Endothelial cell of umbilical vein (primary cell): ENCODE measurements around the gene ZDHHC23.

Source experiments
- CTCF ChIP-seq, 2 donors: IDR thresholded peaks; 1 replicate in 1 of 2; 2 replicates in 1 of 2; pipeline ENCODE4 v1.5.1; 2011; ENCODE audit warnings: low read length in 2 of 2, mild to moderate bottlenecking in 2 of 2, moderate library complexity in 2 of 2, control low read depth in 1 of 2, inconsistent platforms in 1 of 2, low read depth in 1 of 2; ENCODE audit not compliant: insufficient read depth in 1 of 2; ENCODE audit errors: extremely low read depth in 1 of 2
- EZH2 ChIP-seq: IDR thresholded peaks from 2 replicates; pipeline ENCODE4 v1.6.1; 2012; ENCODE audit warnings: borderline replicate concordance, low read depth, mild to moderate bottlenecking, moderate library complexity, low read length, inconsistent platforms; ENCODE audit not compliant: severe bottlenecking
- FOS ChIP-seq: IDR thresholded peaks from 2 replicates; pipeline ENCODE4 v1.6.1; 2011; ENCODE audit warnings: mild to moderate bottlenecking, low read length, moderate library complexity, borderline replicate concordance; ENCODE audit not compliant: insufficient read depth
- GATA2 ChIP-seq: IDR thresholded peaks from 2 replicates; pipeline ENCODE4 v1.7.0; 2011; ENCODE audit warnings: low read depth, mild to moderate bottlenecking, moderate library complexity, mixed read lengths, low read length; ENCODE audit not compliant: insufficient read length, insufficient read depth
- JUN ChIP-seq: IDR thresholded peaks from 2 replicates; pipeline ENCODE4 v1.6.1; 2011; ENCODE audit warnings: borderline replicate concordance, low read depth; ENCODE audit not compliant: insufficient read length, insufficient read depth
- MAX ChIP-seq: IDR thresholded peaks from 2 replicates; pipeline ENCODE4 v1.6.1; 2011; ENCODE audit not compliant: insufficient read depth, insufficient read length
- MYC ChIP-seq: IDR thresholded peaks from one replicate; pipeline ENCODE4 v1.6.1; 2011; ENCODE audit warnings: mild to moderate bottlenecking, low read depth, low read length
- POLR2A ChIP-seq: IDR thresholded peaks from 2 replicates; pipeline ENCODE4 v1.6.1; 2012; ENCODE audit warnings: low read depth, mild to moderate bottlenecking, control low read depth, low read length
- POLR2AphosphoS5 ChIP-seq: IDR thresholded peaks from 2 replicates; pipeline ENCODE4 v1.6.1; 2012; ENCODE audit warnings: low read depth, mild to moderate bottlenecking, control low read depth, low read length, moderate library complexity; ENCODE audit not compliant: insufficient read depth

GRCh38 chr3:113906568-113907140 is 41.2 kb upstream of the ZDHHC23 start:
- no peak for TF ChIP-seq POLR2AphosphoS5
- TF ChIP-seq EZH2, result no peak
- TF ChIP-seq CTCF (IDR thresholded peaks at IDR 0.05; ENCODE audit: extremely low read depth in 1 of 2, insufficient read depth in 1 of 2, low read depth in 1 of 2, low read length in 2 of 2), result no peak
- TF ChIP-seq POLR2A, result no peak
- TF ChIP-seq MYC, result no peak
- no peak for TF ChIP-seq JUN
- no peak for TF ChIP-seq MAX
- no peak for TF ChIP-seq FOS
- no peak for TF ChIP-seq GATA2
